WTC11 (cell line): ENCODE results near the gene HSD17B3. TPM values are rescaled to one million over a fixed set of nuclear protein-coding genes. Genes with fewer than 3 reads are reported as not detected.
A peak's percentile ranks its signal among the peaks of the same experiment; 100 is the strongest.

Experiments used
- ATAC-seq: fragments of 200-7000 bp; cut with Tn5 transposase; 2 replicates; pipeline ENCODE4 v1.10.0; 2021; ENCODE audit warnings: mild to moderate bottlenecking, moderate library complexity
- CTCF ChIA-PET: fragments of 300-600 bp; sonication (Branson Sonifier 250); formaldehyde crosslinking; loops from one replicate; lab custom pipeline; 2021; ENCODE audit warnings: antibody characterized with exemption; lab: Charles Lee
- POLR2A ChIA-PET: fragments of 350-600 bp; sonication (Branson Sonifier 250); formaldehyde crosslinking; loops from one replicate; lab custom pipeline; 2021; ENCODE audit warnings: antibody characterized with exemption; lab: Charles Lee
- DNase-seq: peaks from one replicate; pipeline ENCODE4 v3.0.0; 2021; ENCODE audit warnings: low spot score
- H3K27ac Mint-ChIP-seq: 2 replicates; pipeline ENCODE4 v1.8.0; 2021; ENCODE audit warnings: mixed read lengths
- H3K27me3 Mint-ChIP-seq: 2 replicates; pipeline ENCODE4 v1.8.0; 2021; ENCODE audit warnings: low read depth, mild to moderate bottlenecking, moderate library complexity, mixed read lengths
- H3K36me3 Mint-ChIP-seq: 2 replicates; pipeline ENCODE4 v1.8.0; 2021; ENCODE audit warnings: mixed read lengths
- H3K4me1 Mint-ChIP-seq: 2 replicates; pipeline ENCODE4 v1.8.0; 2022; ENCODE audit warnings: mixed read lengths
- H3K4me3 Mint-ChIP-seq: 2 replicates; pipeline ENCODE4 v1.8.0; 2021; ENCODE audit warnings: mild to moderate bottlenecking, moderate library complexity, mixed read lengths
- H3K9me3 Mint-ChIP-seq: 2 replicates; pipeline ENCODE4 v1.8.0; 2021; ENCODE audit warnings: mixed read lengths
- ELF4 ChIP-seq: sonication (generic); formaldehyde crosslinking; IDR thresholded peaks from 2 replicates; pipeline ENCODE4 v1.8.1; 2022; ENCODE audit warnings: low read depth, mild to moderate bottlenecking, moderate library complexity, missing genetic modification reagents
- GABPB1 ChIP-seq: sonication (generic); formaldehyde crosslinking; IDR thresholded peaks from 2 replicates; pipeline ENCODE4 v1.8.1; 2023; ENCODE audit warnings: mild to moderate bottlenecking, missing genetic modification reagents
- IRF2 ChIP-seq: sonication (generic); formaldehyde crosslinking; IDR thresholded peaks from 2 replicates; pipeline ENCODE4 v1.8.0; 2022; ENCODE audit warnings: low read depth, missing genetic modification reagents, borderline replicate concordance
- NFATC4 ChIP-seq: fragments of 250-450 bp; sonication (Bioruptor Pico); IDR thresholded peaks from 2 replicates; pipeline ENCODE4 v1.9.0; 2021; ENCODE audit warnings: mild to moderate bottlenecking
- NFYB ChIP-seq: sonication (generic); formaldehyde crosslinking; conservative IDR thresholded peaks from 2 replicates; pipeline ENCODE4 v1.8.0; 2022; ENCODE audit warnings: low read depth, missing genetic modification reagents
- NR3C1 ChIP-seq: sonication (generic); formaldehyde crosslinking; conservative IDR thresholded peaks from 2 replicates; pipeline ENCODE4 v1.8.1; 2023; ENCODE audit warnings: low read depth, mild to moderate bottlenecking, missing genetic modification reagents
- TEAD1 ChIP-seq: sonication (generic); formaldehyde crosslinking; IDR thresholded peaks from 2 replicates; pipeline ENCODE4 v1.8.0; 2022; ENCODE audit warnings: mild to moderate bottlenecking, missing genetic modification reagents
- ZNF317 ChIP-seq: sonication (generic); formaldehyde crosslinking; IDR thresholded peaks from 2 replicates; pipeline ENCODE4 v1.8.1; 2023; ENCODE audit warnings: low read depth, mild to moderate bottlenecking, moderate library complexity, missing genetic modification reagents, borderline replicate concordance
- total RNA-seq: library from RNA; stranded (reverse); gene quantifications from 3 replicates; pipeline ENCODE4 v1.2.3, GENCODE V29; 2021
- TF ChIP-seq, protein P1 (sequence below): sonication (generic); formaldehyde crosslinking; IDR thresholded peaks from 2 replicates; pipeline ENCODE4 v1.8.0; 2022; ENCODE audit warnings: mild to moderate bottlenecking, missing genetic modification reagents
- TF ChIP-seq, protein P2 (sequence below): sonication (generic); formaldehyde crosslinking; IDR thresholded peaks from 2 replicates; pipeline ENCODE4 v1.8.0; 2022; ENCODE audit warnings: mild to moderate bottlenecking, missing genetic modification reagents
- TF ChIP-seq, protein P3 (sequence below): sonication (generic); formaldehyde crosslinking; IDR thresholded peaks from 2 replicates; pipeline ENCODE4 v1.8.0; 2023; ENCODE audit warnings: missing genetic modification reagents
- TF ChIP-seq, protein P4 (sequence below): sonication (generic); formaldehyde crosslinking; IDR thresholded peaks from 2 replicates; pipeline ENCODE4 v1.8.0; 2022; ENCODE audit warnings: mild to moderate bottlenecking, missing genetic modification reagents

HSD17B3 gene
- total RNA-seq, 1 experiment from 2014 or later, result not detected

DNA sequence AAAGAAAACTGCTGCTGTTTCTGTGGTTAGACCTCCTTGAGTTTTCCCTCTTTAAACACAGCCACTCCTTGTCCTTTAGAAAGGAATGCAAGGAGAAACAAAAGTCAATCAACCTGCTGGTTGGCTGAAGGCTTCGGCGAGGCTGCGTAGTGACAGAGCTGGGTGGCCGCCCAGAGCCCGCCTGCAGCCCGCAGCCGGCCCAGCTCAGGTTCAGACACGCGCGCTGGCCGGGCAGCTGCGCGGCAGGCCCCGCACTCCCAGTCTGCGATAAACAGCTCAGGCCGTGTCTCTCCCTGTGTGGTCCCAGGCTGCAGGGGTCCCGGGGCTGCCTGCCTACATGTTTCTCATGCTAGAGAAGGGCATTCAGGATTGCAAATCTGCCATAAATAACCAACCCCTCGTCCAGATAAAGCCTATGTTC lies 115.4 kb downstream of the HSD17B3 start (continued):
- TF ChIP-seq ELF4 (CRISPR knock-in tag) (no peak), TEAD1 (CRISPR knock-in tag) (0 out of 2 replicates have a peak, but pooled peaks have one; percentile 44), NR3C1 (CRISPR knock-in tag) (no peak), NFYB (CRISPR knock-in tag) (no peak), NFATC4 (CRISPR knock-in tag) (no peak), IRF2 (no peak)
- TF ChIP-seq, protein P1, sequence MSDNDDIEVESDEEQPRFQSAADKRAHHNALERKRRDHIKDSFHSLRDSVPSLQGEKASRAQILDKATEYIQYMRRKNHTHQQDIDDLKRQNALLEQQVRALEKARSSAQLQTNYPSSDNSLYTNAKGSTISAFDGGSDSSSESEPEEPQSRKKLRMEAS (CRISPR knock-in tag), result peak; percentile 54

DNA sequence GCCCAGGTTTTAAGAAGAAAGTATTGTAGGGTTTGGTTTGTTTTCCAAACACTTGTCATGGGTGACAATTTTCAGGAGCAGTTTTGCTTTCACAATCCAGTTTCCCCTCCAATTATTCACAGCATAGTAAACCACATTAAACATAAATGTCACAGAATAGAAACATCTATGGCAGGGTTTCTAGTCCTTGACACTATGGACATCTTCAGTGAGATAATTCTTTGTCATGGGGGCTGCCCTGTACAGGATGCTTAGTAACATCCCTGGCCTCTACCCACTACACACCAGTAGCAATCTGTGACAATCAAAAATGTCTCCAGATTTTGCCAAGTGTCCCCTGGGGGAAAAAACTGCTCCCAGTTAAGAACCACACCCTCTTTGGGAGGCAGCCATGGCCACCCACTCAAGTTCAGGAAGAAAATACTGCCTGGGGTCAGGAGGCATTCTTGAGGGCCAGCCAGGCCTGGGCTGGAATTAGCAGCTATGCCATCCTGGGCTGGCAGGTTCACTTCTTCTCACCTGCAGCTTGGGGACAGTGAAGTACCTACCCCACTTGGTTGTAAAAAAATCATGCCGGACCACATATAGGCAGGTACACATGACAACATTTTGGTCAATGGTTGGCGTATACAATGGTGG lies 116.3 kb downstream of the HSD17B3 start:
- H3K36me3 Mint-ChIP-seq, result peaks cover 21% of the 10 kb centered on the region
- no peak for ATAC-seq
- POLR2A ChIA-PET, result no interaction called here
- peaks cover 27% of the 10 kb centered on the region for H3K27me3 Mint-ChIP-seq
- H3K9me3 Mint-ChIP-seq, result peaks cover 22% of the 10 kb centered on the region
- DNase-seq, result no peak
- no peak overlapping the region for H3K4me3 Mint-ChIP-seq
- H3K27ac Mint-ChIP-seq, result no peak overlapping the region
- CTCF ChIA-PET, result no interaction called here
- peaks cover 19% of the 10 kb centered on the region for H3K4me1 Mint-ChIP-seq
- no peak for TF ChIP-seq GABPB1
- TF ChIP-seq, protein P2, sequence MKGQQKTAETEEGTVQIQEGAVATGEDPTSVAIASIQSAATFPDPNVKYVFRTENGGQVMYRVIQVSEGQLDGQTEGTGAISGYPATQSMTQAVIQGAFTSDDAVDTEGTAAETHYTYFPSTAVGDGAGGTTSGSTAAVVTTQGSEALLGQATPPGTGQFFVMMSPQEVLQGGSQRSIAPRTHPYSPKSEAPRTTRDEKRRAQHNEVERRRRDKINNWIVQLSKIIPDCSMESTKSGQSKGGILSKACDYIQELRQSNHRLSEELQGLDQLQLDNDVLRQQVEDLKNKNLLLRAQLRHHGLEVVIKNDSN, result no peak
- TF ChIP-seq, protein P3, sequence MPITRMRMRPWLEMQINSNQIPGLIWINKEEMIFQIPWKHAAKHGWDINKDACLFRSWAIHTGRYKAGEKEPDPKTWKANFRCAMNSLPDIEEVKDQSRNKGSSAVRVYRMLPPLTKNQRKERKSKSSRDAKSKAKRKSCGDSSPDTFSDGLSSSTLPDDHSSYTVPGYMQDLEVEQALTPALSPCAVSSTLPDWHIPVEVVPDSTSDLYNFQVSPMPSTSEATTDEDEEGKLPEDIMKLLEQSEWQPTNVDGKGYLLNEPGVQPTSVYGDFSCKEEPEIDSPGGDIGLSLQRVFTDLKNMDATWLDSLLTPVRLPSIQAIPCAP, result no peak
- TF ChIP-seq, protein P4, sequence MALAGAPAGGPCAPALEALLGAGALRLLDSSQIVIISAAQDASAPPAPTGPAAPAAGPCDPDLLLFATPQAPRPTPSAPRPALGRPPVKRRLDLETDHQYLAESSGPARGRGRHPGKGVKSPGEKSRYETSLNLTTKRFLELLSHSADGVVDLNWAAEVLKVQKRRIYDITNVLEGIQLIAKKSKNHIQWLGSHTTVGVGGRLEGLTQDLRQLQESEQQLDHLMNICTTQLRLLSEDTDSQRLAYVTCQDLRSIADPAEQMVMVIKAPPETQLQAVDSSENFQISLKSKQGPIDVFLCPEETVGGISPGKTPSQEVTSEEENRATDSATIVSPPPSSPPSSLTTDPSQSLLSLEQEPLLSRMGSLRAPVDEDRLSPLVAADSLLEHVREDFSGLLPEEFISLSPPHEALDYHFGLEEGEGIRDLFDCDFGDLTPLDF (CRISPR knock-in tag), result no peak
- no peak for TF ChIP-seq ZNF317 (CRISPR knock-in tag)

Other genes with a start within 250 kb of the HSD17B3 start
- gene SLC35D2, start 81.5 kb upstream of the HSD17B3 start, total RNA-seq, result 14.6 to 18.2 TPM (median 17.3 TPM) in 3 replicates
- gene ZNF367, start 116.2 kb upstream of the HSD17B3 start, total RNA-seq, result 6.3 to 7.5 TPM (median 7.4 TPM) in 3 replicates
- gene HABP4, start 148.0 kb upstream of the HSD17B3 start, total RNA-seq, result 9.8 to 11.0 TPM (median 10.1 TPM) in 3 replicates